ENCODE measurements around the gene OR10A3.

OR10A3 gene

GRCh38 chr11:7903940-7904339 is 37.6 kb downstream of the OR10A3 start:
- no peaks in the 10 kb centered on the region for H3K27me3 Mint-ChIP-seq (ENCODE audit: low read depth)
- no peaks in the 10 kb centered on the region for H3K9me3 Mint-ChIP-seq
- H3K27ac Mint-ChIP-seq = peak overlapping the region in 2 of 3 experiments; percentile 72 to 96
- no peaks in the 10 kb centered on the region for H3K4me1 Mint-ChIP-seq
- no peak for TF ChIP-seq CTCF (IDR thresholded peaks at IDR 0.05; ENCODE audit: unreplicated experiment in 3 of 3)
- H3K4me3 Mint-ChIP-seq = no peak overlapping the region
- no peaks in the 10 kb centered on the region for H3K36me3 Mint-ChIP-seq (ENCODE audit: low read depth)

GRCh38 chr11:7901319-7901854 is 40.1 kb downstream of the OR10A3 start:
- Mint-ChIP-seq H3K4me3 (no peak overlapping the region), H3K27me3 (ENCODE audit: low read depth) (no peaks in the 10 kb centered on the region), H3K9me3 (no peaks in the 10 kb centered on the region), H3K27ac (no peak overlapping the region), H3K36me3 (ENCODE audit: low read depth) (no peaks in the 10 kb centered on the region), H3K4me1 (no peaks in the 10 kb centered on the region)
- TF ChIP-seq CTCF (IDR thresholded peaks at IDR 0.05; ENCODE audit: unreplicated experiment in 3 of 3) = no peak

DNA sequence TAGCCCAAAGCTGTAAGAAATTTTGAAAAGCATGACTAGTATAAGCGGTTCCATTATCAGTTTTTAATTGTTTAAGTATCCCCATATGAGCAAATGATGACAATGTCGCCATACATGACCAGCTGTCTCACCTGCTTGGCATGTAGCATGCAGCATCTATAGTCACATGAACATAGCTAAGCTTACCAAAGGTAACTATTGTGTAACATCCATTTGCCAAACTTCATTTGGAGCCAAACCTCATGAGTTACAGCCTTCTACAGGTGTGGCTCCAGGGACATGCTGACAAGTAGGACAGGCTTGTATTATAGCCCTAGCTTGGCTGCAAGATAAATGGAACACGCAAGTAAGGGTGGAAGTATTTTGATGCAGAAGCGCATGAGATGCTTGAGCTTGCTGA is 40.8 kb downstream of the OR10A3 start:
- no peaks in the 10 kb centered on the region for H3K36me3 Mint-ChIP-seq (ENCODE audit: low read depth)
- H3K4me1 Mint-ChIP-seq = no peaks in the 10 kb centered on the region
- no peak overlapping the region for H3K27ac Mint-ChIP-seq
- TF ChIP-seq CTCF (IDR thresholded peaks at IDR 0.05; ENCODE audit: unreplicated experiment in 3 of 3) = no peak
- no peak overlapping the region for H3K4me3 Mint-ChIP-seq
- H3K27me3 Mint-ChIP-seq (ENCODE audit: low read depth) = no peaks in the 10 kb centered on the region
- H3K9me3 Mint-ChIP-seq = no peaks in the 10 kb centered on the region

- no peaks in the 10 kb centered on the region for H3K36me3 Mint-ChIP-seq (ENCODE audit: low read depth)
- no peak overlapping the region for H3K4me3 Mint-ChIP-seq
- H3K27ac Mint-ChIP-seq = no peak overlapping the region
- H3K4me1 Mint-ChIP-seq = peaks cover 1% of the 10 kb centered on the region
- TF ChIP-seq CTCF (IDR thresholded peaks at IDR 0.05; ENCODE audit: unreplicated experiment in 3 of 3) = no peak
- peaks cover 3% of the 10 kb centered on the region for H3K9me3 Mint-ChIP-seq
- no peaks in the 10 kb centered on the region for H3K27me3 Mint-ChIP-seq (ENCODE audit: low read depth)
Measured at GRCh38 chr11:7899418-7899817, 42.1 kb downstream of the OR10A3 start.

GRCh38 chr11:7898666-7899283 is 42.7 kb downstream of the OR10A3 start:
- no peaks in the 10 kb centered on the region for H3K36me3 Mint-ChIP-seq (ENCODE audit: low read depth)
- no peaks in the 10 kb centered on the region for H3K27me3 Mint-ChIP-seq (ENCODE audit: low read depth)
- TF ChIP-seq CTCF (IDR thresholded peaks at IDR 0.05; ENCODE audit: unreplicated experiment in 3 of 3) = no peak
- peaks cover 3% of the 10 kb centered on the region for H3K9me3 Mint-ChIP-seq
- H3K4me1 Mint-ChIP-seq = peaks cover 8% of the 10 kb centered on the region
- H3K4me3 Mint-ChIP-seq = no peak overlapping the region
- no peak overlapping the region for H3K27ac Mint-ChIP-seq
